IPS DF 4.7 (cell line): Measurements from ENCODE around the gene PCDHB10.
"Not testable (repeated sequence)": the region's sequence is repeated elsewhere in the genome, so short reads cannot be mapped to it uniquely, and the experiment has no call there.

Experiments
- DNase-seq: peaks from one replicate; pipeline ENCODE4 v3.0.0-alpha.2; 2013; ENCODE audit warnings: low spot score; ENCODE audit errors: extremely low read depth

Gene PCDHB10

GRCh38 chr5:141192110-141192725 lies at the start of gene PCDHB10:
Gene PCDHB10, plus strand, starts transcription at chr5:141192353. Its CDS starts 200 bp downstream, at chr5:141192553.
- no peak for DNase-seq

DNA sequence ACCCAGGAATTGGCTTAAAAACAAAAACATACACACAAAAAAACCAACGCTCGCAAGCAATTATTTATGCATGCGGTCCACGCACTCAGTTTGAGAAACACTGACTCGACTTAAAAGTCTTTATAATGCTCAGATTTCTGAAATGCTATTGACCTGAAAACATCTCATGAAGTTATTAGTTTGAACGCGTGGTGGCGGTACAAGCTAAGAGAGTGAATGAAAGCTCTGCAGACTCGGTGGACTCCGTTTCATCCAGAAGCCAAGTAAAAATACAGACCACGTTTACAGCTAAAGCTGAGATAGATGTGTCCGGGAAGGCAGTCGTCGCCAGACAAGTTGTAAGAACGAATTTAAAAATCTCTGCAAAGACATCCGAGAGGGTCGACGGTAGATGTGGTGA lies 42.3 kb upstream of the PCDHB10 start, which contains the start of gene PCDHB6:
Gene PCDHB6 (plus strand): TSS at position 246 of the 400 bp plus-strand sequence. CDS start 201 bp downstream, outside the sequence.
- no peak for DNase-seq

- no peak for DNase-seq
Observed at GRCh38 chr5:141150224-141150992, 41.7 kb upstream of the PCDHB10 start.

DNA sequence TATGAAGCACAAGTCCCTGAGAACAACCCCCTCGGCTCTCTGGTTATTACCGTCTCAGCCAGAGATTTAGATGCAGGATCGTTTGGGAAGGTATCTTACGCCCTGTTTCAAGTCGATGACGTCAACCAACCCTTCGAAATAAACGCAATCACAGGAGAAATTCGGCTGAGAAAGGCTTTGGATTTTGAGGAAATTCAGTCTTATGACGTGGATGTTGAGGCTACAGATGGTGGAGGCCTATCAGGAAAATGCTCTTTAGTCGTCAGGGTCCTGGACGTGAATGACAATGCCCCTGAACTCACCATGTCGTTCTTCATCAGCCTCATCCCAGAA lies 41.2 kb upstream of the PCDHB10 start:
- no peak for DNase-seq

DNA sequence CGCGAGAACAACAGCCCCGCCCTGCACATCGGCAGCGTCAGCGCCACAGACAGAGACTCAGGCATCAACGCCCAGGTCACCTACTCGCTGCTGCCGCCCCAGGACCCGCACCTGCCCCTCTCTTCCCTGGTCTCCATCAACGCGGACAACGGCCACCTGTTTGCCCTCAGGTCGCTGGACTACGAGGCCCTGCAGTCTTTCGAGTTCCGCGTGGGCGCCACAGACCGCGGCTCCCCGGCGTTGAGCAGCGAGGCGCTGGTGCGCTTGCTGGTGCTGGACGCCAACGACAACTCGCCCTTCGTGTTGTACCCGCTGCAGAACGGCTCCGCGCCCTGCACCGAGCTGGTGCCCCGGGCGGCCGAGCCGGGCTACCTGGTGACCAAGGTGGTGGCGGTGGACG lies 40.5 kb upstream of the PCDHB10 start:
- not testable (repeated sequence) for DNase-seq

GRCh38 chr5:141152096-141152495 lies 40.1 kb upstream of the PCDHB10 start:
- not testable (repeated sequence) for DNase-seq

GRCh38 chr5:141155540-141156374 lies 36.4 kb upstream of the PCDHB10 start:
- peak; percentile 25 for DNase-seq

DNA sequence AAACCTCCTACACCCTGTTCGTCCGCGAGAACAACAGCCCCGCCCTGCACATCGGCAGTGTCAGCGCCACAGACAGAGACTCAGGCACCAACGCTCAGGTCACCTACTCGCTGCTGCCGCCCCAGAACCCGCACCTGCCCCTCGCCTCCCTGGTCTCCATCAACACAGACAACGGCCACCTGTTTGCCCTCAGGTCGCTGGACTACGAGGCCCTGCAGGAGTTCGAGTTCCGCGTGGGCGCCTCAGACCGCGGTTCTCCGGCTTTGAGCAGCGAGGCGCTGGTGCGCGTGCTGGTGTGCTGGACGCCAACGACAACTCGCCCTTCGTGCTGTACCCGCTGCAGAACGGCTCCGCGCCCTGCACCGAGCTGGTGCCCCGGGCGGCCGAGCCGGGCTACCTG lies 34.8 kb upstream of the PCDHB10 start:
- DNase-seq = not testable (repeated sequence)

- DNase-seq = not testable (repeated sequence)
Observed at GRCh38 chr5:141157901-141158300, 34.3 kb upstream of the PCDHB10 start.

DNA sequence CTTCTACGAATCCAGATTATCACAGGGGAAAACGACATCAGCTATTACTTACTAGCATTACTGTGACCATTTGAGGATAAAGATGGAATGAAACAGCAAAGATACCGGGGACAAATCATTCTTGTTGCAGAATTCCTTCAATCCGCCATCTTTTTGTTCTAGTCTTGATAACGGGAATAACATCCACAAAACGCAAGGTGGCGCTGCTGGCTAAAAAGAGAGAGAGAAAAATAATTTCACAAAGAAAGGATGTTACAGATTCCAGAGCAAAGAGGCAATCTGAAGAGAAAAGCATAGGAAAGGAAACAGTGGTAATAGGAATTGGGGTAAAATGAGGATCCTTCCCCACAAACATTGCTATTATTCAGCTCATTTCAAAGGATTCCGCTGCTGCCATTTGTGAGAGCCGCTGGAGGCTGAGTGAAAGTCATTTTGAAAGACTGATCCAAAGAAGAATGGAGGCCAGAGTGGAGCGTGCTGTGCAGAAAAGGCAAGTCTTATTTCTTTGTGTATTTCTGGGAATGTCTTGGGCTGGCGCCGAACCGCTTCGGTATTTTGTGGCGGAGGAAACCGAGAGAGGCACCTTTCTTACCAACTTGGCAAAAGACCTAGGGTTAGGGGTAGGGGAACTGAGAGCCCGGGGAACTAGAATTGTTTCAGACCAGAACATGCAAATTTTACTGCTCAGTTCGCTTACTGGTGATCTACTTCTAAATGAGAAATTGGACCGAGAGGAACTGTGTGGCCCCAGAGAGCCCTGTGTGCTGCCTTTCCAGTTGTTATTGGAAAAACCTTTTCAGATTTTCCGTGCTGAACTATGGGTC lies 19.6 kb upstream of the PCDHB10 start, which contains the start of gene PCDHB7:
Gene PCDHB7 (plus strand): TSS at position 264 of the 824 bp plus-strand sequence. CDS start 192 bp downstream, at position 456.
- no peak for DNase-seq

- not testable (repeated sequence) for DNase-seq
Observed at GRCh38 chr5:141174291-141175104, 17.7 kb upstream of the PCDHB10 start.

DNA sequence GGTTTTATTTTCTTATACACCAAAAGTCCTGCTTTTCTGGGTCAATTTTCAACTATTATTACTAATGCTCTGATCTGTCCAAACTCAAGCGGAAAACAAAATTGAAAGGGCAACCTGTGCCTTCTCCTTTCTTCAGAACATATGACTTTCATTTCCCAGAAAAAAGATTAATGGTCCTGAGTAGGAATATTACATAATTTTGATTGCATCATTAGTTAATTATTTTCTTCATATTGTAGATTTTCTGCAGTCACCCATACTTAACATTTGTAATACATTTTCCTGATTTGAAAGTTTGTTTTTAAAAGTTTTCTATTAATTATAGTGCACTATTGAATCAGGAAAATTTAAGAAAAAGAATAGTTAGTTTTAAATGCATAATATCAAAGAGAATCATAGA lies 16.2 kb upstream of the PCDHB10 start:
- no peak for DNase-seq

DNA sequence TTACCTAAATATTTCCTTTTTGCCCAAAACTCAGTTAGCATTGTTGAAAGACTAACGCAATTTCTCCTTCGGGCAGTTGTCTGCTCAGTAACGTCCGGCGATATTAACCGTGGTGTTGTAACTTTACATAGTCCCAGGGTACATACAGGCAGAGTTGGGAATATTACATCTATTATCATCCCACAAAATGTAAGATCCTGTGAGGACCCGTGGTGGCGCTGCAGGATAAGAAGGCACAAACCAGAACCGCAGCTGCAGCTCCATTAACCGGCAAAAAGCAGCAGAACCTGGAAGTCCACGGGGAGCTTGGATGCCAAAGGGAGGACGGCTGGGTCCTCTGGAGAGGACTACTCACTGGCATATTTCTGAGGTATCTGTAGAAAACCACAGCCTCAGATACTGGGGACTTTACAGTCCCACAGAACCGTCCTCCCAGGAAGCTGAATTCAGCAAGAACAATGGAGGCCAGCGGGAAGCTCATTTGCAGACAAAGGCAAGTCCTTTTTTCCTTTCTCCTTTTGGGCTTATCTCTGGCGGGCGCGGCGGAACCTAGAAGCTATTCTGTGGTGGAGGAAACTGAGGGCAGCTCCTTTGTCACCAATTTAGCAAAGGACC lies 14.5 kb upstream of the PCDHB10 start, which contains the start of gene PCDHB8:
Gene PCDHB8 (plus strand): TSS at position 214 of the 615 bp plus-strand sequence. CDS start 245 bp downstream, at position 459.
- not testable (repeated sequence) for DNase-seq

- DNase-seq = not testable (repeated sequence)
Observed at GRCh38 chr5:141179371-141179770, 12.8 kb upstream of the PCDHB10 start.

GRCh38 chr5:141179876-141180275 lies 12.3 kb upstream of the PCDHB10 start:
- not testable (repeated sequence) for DNase-seq

- no peak for DNase-seq
Observed at GRCh38 chr5:141180313-141180712, 11.8 kb upstream of the PCDHB10 start.

DNA sequence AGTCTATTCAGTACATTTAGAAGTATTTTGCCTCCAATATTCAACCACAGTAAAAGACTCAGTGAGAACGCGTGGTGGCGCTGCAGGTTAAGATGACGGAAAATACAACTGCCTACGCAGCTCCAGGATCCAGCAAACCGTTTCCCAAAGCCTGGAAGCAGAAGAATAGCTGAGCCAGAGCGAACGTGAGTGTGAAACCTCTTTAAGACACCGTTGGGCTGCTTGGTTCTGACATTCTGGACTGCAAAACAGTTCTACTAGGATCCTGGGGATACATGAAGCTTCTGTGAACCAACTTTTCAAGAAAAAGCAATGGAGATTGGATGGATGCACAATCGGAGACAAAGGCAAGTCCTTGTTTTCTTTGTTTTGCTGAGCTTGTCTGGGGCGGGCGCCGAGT lies 9.9 kb upstream of the PCDHB10 start, which contains the start of gene PCDHB16:
Gene PCDHB16 (plus strand): TSS at position 140 of the 400 bp plus-strand sequence. CDS start 173 bp downstream, at position 313.
- peak; percentile 58 for DNase-seq

GRCh38 chr5:141184117-141184855 lies 7.9 kb upstream of the PCDHB10 start:
- DNase-seq = not testable (repeated sequence)
